GM12875 (cell line): ENCODE results near the gene BCAR3.

ENCODE experiments used
- H3K4me3 ChIP-seq: one replicate; pipeline ENCODE4 v1.5.1; 2011; ENCODE audit warnings: low read depth, low read length, control low read depth
- TF ChIP-seq, protein P1 (sequence below): IDR thresholded peaks from 2 replicates; pipeline ENCODE4 v1.5.1; 2011; ENCODE audit warnings: low read depth, mild to moderate bottlenecking, control low read depth, inconsistent platforms, low read length, moderate library complexity, borderline replicate concordance; ENCODE audit not compliant: insufficient read depth

BCAR3 gene

DNA sequence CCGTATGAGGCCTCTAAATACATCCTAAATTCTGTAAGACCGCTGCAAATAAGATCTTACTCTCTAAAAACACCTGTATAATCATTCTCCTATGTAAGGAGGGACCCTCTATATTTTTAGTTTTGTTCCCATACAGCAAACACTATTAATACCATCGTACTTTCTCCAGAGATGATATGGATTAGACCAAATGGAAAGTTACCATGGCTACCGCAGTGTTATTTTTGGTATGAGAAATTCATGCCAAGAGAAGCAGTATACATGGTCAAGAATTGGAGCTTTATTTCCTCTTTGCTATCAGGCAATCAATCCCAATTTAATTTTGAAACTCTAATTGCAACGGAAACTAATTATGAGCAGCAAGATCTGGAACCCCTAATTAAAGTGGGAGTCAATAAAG is 70.0 kb downstream of the BCAR3 start:
- TF ChIP-seq, protein P1, sequence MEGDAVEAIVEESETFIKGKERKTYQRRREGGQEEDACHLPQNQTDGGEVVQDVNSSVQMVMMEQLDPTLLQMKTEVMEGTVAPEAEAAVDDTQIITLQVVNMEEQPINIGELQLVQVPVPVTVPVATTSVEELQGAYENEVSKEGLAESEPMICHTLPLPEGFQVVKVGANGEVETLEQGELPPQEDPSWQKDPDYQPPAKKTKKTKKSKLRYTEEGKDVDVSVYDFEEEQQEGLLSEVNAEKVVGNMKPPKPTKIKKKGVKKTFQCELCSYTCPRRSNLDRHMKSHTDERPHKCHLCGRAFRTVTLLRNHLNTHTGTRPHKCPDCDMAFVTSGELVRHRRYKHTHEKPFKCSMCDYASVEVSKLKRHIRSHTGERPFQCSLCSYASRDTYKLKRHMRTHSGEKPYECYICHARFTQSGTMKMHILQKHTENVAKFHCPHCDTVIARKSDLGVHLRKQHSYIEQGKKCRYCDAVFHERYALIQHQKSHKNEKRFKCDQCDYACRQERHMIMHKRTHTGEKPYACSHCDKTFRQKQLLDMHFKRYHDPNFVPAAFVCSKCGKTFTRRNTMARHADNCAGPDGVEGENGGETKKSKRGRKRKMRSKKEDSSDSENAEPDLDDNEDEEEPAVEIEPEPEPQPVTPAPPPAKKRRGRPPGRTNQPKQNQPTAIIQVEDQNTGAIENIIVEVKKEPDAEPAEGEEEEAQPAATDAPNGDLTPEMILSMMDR = no peak
- no peak overlapping the region for H3K4me3 ChIP-seq

DNA sequence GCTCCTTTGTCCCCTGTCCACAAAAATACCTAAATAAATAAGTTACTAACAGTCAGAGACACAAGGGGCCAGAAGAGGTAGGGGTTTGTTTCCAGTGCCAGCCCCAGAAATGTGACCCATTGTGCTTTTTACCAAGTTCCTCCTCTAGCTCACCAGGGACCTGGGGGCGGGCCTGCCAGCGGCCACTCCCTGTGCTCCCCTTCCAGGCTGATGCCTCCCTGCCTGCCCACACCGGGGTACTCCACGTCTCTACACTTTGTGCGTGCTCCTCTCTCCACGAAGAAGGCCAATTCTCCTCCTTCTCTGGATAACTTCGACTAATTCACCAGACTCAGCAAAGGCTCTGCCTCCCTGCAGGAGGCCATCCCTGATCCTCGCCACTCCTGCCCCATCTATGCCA is 72.1 kb downstream of the BCAR3 start:
- H3K4me3 ChIP-seq = no peak overlapping the region
- TF ChIP-seq, protein P1 = no peak

DNA sequence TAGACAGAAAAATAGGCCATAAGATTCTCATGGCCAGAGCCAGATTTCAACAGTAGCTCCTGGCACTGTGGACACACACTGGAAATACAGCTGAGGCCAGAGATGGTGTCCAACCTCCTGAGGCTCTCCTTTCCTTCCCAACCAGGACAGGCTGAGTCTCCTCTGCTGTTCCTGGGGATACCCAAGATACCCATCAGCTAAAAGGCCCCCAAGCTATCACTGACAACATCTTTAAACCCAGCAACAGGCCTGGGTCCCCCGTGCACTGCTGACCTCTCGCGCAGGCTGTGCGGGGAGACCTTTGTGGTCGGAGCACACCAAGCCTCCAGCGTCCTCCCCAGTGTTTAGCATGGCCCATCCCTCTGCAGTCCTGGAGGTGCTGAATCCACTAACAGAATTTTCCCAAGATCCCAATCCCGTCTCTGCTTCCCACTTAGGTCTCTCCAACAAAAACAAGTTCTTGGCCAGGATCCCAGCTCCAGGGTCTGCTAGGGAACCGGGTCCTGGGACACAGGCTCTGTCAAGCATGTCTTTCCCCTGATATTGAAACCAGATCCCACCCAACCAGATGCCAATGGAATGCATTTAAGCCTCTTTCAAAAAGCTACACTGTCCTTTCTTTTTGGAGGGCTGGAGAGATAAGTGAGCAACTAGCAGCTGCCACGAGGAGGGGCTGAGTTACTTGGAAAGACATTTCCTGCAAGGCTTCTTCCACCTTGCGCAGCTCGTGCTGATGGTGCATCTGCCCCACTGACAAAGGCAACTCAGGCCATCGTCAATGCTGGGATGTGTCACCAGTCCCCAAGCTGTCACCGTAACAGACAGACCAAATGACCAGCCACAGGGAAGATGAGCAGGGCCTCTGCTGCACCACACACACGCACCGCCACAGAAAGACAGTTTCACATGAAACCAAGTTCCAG is 73.2 kb downstream of the BCAR3 start:
- TF ChIP-seq, protein P1 = no peak

GRCh38 chr1:93607814-93608186 is 73.8 kb downstream of the BCAR3 start:
- H3K4me3 ChIP-seq = no peak overlapping the region
- TF ChIP-seq, protein P1 = no peak

More for the DNA sequence above, 73.2 kb downstream of the BCAR3 start:
- H3K4me3 ChIP-seq = no peak overlapping the region

- no peak overlapping the region for H3K4me3 ChIP-seq
- TF ChIP-seq, protein P1 = no peak
These were observed 75.7 kb downstream of the BCAR3 start for GRCh38 chr1:93605812-93606512.

DNA sequence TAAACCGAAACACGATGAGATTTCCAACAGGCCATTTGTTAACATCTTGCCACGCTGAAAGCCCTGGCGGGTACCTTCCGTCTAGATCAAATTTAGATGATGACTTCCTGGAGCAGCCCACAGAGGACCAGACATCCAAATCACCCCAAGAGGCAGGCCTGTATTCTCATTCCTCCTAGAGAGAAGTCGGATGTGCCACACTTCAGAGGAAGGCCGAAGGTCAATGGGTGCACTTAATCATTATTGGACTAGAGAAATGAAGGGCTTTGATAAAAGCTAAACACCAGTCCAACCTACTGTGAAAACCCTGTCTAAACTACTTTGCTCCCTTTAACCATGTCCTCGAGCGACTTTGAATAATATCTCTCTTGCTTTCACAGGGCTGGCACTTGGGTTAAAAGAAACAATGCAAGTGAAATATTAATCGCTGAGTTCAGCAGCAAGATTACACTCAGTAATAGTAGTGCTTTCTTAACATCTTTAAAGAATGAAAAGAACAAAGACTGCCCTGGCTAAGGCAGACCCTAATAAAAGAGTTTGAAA is 76.5 kb downstream of the BCAR3 start:
- TF ChIP-seq, protein P1 = no peak
- no peak overlapping the region for H3K4me3 ChIP-seq

DNA sequence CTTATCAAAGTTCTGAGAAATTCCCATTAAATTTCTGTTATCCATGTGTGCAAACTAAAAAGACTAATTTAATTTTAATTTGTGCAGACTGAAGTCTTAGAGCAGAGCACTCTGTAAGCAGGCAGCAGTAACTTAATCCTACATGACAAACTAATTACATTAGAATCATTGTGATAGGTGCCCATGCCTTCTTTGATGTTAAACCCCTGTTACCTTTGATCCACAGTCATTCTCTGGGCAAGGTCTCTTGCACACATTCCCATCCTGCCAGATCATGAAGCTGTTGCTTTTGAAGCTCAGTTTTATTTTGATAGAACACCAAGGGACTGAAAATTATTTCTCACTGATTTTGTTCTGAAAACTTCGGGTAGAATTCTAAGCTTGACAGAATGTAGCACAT is 77.2 kb downstream of the BCAR3 start:
- no peak overlapping the region for H3K4me3 ChIP-seq
- TF ChIP-seq, protein P1 = no peak
